KMS-11 (cell line): Measurements from ENCODE around the gene DENND2D.

Experiments
- H2AFZ ChIP-seq: fragments of 200-600 bp; sonication (generic); 2 replicates; pipeline ENCODE4 v1.6.1; 2016; ENCODE audit warnings: antibody characterized with exemption, mixed run types, low read depth
- H3K27ac ChIP-seq: fragments of 200-600 bp; sonication (generic); 2 replicates; pipeline ENCODE4 v1.6.1; 2016; ENCODE audit warnings: mild to moderate bottlenecking, mixed run types
- H3K27me3 ChIP-seq: fragments of 200-600 bp; sonication (generic); 2 replicates; pipeline ENCODE4 v1.6.1; 2017; ENCODE audit warnings: mild to moderate bottlenecking, low read depth, mixed run types, moderate library complexity; ENCODE audit not compliant: insufficient read depth
- H3K36me3 ChIP-seq: fragments of 200-600 bp; sonication (generic); 2 replicates; pipeline ENCODE4 v1.6.1; 2017; ENCODE audit warnings: mild to moderate bottlenecking, mixed run types; ENCODE audit not compliant: insufficient read depth
- H3K4me1 ChIP-seq: fragments of 200-600 bp; sonication (generic); 2 replicates; pipeline ENCODE4 v1.6.1; 2016; ENCODE audit warnings: mild to moderate bottlenecking, low read depth, mixed run types; ENCODE audit not compliant: poor library complexity, severe bottlenecking
- H3K4me2 ChIP-seq: fragments of 200-600 bp; sonication (generic); 2 replicates; pipeline ENCODE4 v1.7.0; 2016; ENCODE audit warnings: mild to moderate bottlenecking, mixed run types
- H3K4me3 ChIP-seq: fragments of 200-600 bp; sonication (generic); IDR thresholded peaks from 2 replicates; pipeline ENCODE4 v1.6.1; 2017; ENCODE audit warnings: low read depth, low read length, mixed read lengths; ENCODE audit not compliant: insufficient read depth
- H3K79me2 ChIP-seq: fragments of 200-600 bp; sonication (generic); 2 replicates; pipeline ENCODE4 v1.6.1; 2016; ENCODE audit warnings: low read depth, mixed run types; ENCODE audit not compliant: insufficient read depth
- H3K9ac ChIP-seq: fragments of 200-600 bp; sonication (generic); 2 replicates; pipeline ENCODE4 v1.6.1; 2016; ENCODE audit warnings: mild to moderate bottlenecking, mixed run types
- H4K20me1 ChIP-seq: fragments of 200-600 bp; sonication (generic); 2 replicates; pipeline ENCODE4 v1.6.1; 2016; ENCODE audit warnings: mild to moderate bottlenecking, mixed run types; ENCODE audit not compliant: insufficient read depth
- TF ChIP-seq, protein P1 (sequence below): fragments of 200-600 bp; sonication (generic); conservative IDR thresholded peaks from 2 replicates; pipeline ENCODE4 v1.6.1; 2017; ENCODE audit warnings: low read depth, mild to moderate bottlenecking, antibody characterized with exemption, low read length, moderate library complexity, mixed read lengths

Gene DENND2D

DNA sequence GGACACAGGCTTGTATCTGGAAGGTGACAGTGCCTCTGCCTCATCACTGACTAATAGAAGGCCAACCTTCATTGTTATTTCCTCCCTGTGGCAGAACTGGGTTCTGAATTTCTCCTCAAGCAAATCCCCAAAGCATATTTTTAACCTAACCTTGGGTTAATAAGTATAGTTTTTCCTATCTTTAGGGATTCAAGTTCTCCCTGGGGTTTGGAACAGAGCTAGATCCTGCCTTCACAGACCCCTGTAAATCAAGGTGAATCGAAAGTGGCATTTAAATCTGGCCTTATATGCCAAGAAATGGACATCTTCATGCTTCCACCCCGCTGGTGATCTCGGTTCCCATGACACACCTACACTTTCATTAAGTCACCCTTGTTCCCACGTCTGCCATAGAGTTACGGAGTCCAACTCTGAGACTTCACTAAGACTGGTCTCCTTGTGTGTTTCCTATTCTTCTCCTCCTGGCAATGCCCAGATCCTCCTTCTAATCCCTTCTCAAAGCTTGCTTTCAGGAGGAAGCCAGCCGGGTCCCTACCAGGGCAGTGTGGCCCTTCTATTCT lies 22.8 kb upstream of the DENND2D start:
- no peaks in the 10 kb centered on the region for H3K79me2 ChIP-seq
- TF ChIP-seq, protein P1, sequence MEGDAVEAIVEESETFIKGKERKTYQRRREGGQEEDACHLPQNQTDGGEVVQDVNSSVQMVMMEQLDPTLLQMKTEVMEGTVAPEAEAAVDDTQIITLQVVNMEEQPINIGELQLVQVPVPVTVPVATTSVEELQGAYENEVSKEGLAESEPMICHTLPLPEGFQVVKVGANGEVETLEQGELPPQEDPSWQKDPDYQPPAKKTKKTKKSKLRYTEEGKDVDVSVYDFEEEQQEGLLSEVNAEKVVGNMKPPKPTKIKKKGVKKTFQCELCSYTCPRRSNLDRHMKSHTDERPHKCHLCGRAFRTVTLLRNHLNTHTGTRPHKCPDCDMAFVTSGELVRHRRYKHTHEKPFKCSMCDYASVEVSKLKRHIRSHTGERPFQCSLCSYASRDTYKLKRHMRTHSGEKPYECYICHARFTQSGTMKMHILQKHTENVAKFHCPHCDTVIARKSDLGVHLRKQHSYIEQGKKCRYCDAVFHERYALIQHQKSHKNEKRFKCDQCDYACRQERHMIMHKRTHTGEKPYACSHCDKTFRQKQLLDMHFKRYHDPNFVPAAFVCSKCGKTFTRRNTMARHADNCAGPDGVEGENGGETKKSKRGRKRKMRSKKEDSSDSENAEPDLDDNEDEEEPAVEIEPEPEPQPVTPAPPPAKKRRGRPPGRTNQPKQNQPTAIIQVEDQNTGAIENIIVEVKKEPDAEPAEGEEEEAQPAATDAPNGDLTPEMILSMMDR = no peak; the same call in none of the 2 replicates
- peaks cover 42% of the 10 kb centered on the region for H3K4me1 ChIP-seq
- no peaks in the 10 kb centered on the region for H3K27me3 ChIP-seq
- H3K27ac ChIP-seq = no peak overlapping the region
- peak overlapping the region; percentile 9; the same call in 1 of the 2 replicates for H3K4me2 ChIP-seq
- no peaks in the 10 kb centered on the region for H4K20me1 ChIP-seq
- H3K9ac ChIP-seq = no peak overlapping the region
- H3K4me3 ChIP-seq = no peak overlapping the region
- H2AFZ ChIP-seq = no peak overlapping the region
- H3K36me3 ChIP-seq = no peaks in the 10 kb centered on the region

DNA sequence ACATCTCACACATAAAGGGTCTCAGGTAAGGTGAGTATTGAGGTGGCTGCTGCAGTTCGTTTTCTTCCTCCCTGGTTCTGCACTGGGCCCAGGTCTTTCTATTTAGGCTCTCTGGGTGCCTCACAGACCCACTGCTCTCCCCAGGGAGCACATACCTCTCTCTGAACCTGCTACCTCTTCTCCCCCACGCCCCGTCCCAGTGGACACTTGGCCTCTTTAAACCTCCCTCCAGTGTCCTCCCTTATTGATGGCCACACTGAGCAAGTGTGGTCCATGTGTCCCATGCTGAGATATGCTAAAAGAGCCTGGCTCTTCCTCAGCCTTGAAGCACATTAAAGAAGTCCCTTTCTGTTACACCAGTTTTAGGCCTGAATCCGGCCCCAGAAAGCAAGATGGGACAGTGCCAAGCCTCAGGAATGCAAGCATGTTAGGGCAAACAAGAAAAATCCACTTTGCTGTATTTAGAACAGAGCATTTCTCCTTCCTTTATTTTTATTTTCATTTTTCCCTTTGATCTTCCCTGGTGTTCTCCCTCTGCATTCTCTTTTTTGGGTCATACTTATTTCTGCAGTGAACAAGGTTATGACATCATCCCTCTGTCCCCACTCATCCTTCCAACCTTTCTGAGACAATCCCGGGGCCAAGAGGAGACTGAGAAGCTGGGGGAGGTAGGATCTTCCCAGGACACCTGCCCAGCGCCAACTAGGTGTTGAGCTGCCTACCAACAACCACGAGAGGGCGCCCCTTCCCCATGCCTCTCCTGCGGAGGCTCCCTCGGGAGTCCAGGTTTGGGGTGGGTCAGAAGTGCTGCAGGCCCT lies 22.1 kb upstream of the DENND2D start:
- Histone ChIP-seq H3K79me2 (no peaks in the 10 kb centered on the region), H2AFZ (no peak overlapping the region), H3K4me2 (peak overlapping the region; percentile 48), H3K27ac (no peak overlapping the region), H3K4me1 (peaks cover 42% of the 10 kb centered on the region), H4K20me1 (no peaks in the 10 kb centered on the region), H3K9ac (no peak overlapping the region), H3K4me3 (no peak overlapping the region), H3K27me3 (no peaks in the 10 kb centered on the region), H3K36me3 (no peaks in the 10 kb centered on the region)
- TF ChIP-seq, protein P1 = peak; percentile 86

DNA sequence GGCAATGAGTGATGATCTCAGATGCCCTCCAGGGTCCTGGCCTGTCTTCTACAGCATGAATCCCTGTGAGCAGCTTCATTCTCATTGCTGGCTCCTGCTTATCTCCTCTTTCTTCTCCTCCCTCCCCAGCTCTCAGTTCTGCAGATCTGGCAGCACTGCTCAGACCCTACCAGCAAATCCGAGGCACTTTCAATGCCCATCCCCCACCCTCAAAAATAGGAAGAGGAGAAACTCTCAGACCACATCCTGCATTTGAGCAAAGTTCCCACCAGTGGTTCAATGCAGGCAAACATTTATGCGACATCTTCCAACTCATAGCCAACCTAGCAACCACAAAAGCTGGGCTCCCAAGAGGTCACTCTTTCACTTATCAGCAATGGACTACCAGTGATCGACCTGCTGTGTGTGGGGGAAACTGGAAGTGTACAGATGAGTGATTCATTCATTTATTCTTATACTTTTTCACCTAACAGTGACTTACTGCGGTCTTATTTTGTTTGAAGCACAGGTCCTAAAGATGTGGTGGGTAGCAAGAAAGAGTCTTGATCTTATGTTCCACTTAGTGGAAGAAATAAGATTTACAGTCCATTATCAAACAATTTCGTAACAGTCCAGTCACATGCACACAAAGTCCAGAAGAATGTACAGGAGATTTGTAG lies 21.3 kb upstream of the DENND2D start:
- no peaks in the 10 kb centered on the region for H3K79me2 ChIP-seq
- peak overlapping the region; percentile 31; the same call in 1 of the 2 replicates for H2AFZ ChIP-seq
- TF ChIP-seq, protein P1 = no peak
- H3K9ac ChIP-seq = no peak overlapping the region
- H3K4me1 ChIP-seq = peaks cover 44% of the 10 kb centered on the region
- no peaks in the 10 kb centered on the region for H3K36me3 ChIP-seq
- H3K4me2 ChIP-seq = peak overlapping the region; percentile 48
- H4K20me1 ChIP-seq = no peaks in the 10 kb centered on the region
- no peak overlapping the region for H3K27ac ChIP-seq
- H3K27me3 ChIP-seq = no peaks in the 10 kb centered on the region
- H3K4me3 ChIP-seq = no peak overlapping the region

DNA sequence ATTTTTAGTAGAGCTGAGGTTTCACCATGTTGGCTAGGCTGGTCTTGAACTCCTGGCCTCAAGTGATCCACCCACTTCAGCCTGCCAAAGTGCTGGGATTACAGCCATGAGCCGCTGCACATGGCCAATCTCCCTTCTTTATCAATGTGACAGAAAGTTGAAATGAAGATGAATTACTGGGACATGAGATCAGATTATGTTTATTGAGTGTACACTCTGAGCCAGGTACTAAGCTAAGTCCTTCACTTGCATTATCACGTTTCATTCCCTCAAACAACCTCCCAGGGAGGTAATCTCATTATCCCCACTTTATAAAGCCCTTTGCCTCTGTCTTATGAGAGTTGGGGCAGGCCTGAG lies 20.8 kb upstream of the DENND2D start:
- H3K9ac ChIP-seq = no peak overlapping the region
- peak overlapping the region; percentile 31; the same call in 1 of the 2 replicates for H2AFZ ChIP-seq
- peaks cover 49% of the 10 kb centered on the region for H3K4me1 ChIP-seq
- TF ChIP-seq, protein P1 = no peak
- peak overlapping the region; percentile 48; the same call in 1 of the 2 replicates for H3K4me2 ChIP-seq
- H3K27ac ChIP-seq = no peak overlapping the region
- H3K4me3 ChIP-seq = no peak overlapping the region
- H3K36me3 ChIP-seq = no peaks in the 10 kb centered on the region
- no peaks in the 10 kb centered on the region for H3K79me2 ChIP-seq
- no peaks in the 10 kb centered on the region for H3K27me3 ChIP-seq
- no peaks in the 10 kb centered on the region for H4K20me1 ChIP-seq
